ENCODE measurements around the gene PRDM7.
"Not testable (repeated sequence)": the region's sequence is repeated elsewhere in the genome, so short reads cannot be mapped to it uniquely, and the experiment has no call there.

DNA sequence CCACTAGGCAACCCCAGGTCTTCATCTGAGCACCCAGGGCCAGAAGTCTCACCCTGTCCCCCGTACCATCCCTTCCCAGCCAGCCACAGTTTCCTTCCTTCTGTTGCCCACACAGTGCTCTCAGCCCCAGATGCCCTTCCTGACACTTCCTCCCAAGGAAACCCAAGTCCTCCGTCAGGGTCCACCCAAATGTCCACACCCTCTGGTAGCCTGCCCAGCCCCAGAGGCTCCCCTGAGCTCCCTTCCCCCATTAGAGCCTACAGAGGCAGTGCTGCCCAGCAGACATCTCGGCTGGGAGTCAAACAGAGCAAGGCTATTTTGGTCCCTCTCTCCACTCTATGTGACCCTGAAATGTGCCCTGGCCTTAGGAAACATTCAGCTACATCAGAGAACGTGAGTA lies 23.7 kb upstream of the PRDM7 start:
- not testable (repeated sequence) for TF ChIP-seq CTCF, POLR2A (IDR thresholded peaks at IDR 0.05)

All from adrenal gland (tissue), 5 donors.